Colon (tissue), 2 donors: ENCODE results near the gene PHF13.
"Not testable (repeated sequence)": the region's sequence is repeated elsewhere in the genome, so short reads cannot be mapped to it uniquely, and the experiment has no call there.

Experiments used
- FAIRE-seq: peaks from 2 replicates; lab custom pipeline; 2012; peaks lifted over from hg19 to GRCh38; lab: Jason Lieb, UNC
- donor health status: control.
- donor health status: control.

Gene PHF13

GRCh38 chr1:6587261-6588005, 26.1 kb upstream of the PHF13 start:
- FAIRE-seq = no peak

GRCh38 chr1:6588128-6588892, 25.2 kb upstream of the PHF13 start:
- no peak for FAIRE-seq

- no peak for FAIRE-seq
Observed at GRCh38 chr1:6588893-6589520, 24.5 kb upstream of the PHF13 start.

GRCh38 chr1:6590046-6590445, 23.5 kb upstream of the PHF13 start:
- FAIRE-seq = no peak

- no peak for FAIRE-seq
Observed at GRCh38 chr1:6591222-6591621, 22.3 kb upstream of the PHF13 start.

- no peak for FAIRE-seq
Observed at GRCh38 chr1:6591644-6592043, 21.9 kb upstream of the PHF13 start.

GRCh38 chr1:6592441-6592840, 21.1 kb upstream of the PHF13 start:
- FAIRE-seq = no peak

GRCh38 chr1:6592865-6593593, 20.5 kb upstream of the PHF13 start:
- no peak for FAIRE-seq

GRCh38 chr1:6593810-6594209, 19.7 kb upstream of the PHF13 start:
- FAIRE-seq = no peak

- no peak for FAIRE-seq
Observed at GRCh38 chr1:6594977-6595740, 18.4 kb upstream of the PHF13 start.

- no peak for FAIRE-seq
Observed at GRCh38 chr1:6596351-6596750, 17.2 kb upstream of the PHF13 start.

- FAIRE-seq = no peak
Observed at GRCh38 chr1:6596886-6597776, 16.4 kb upstream of the PHF13 start.

GRCh38 chr1:6597777-6598131, 15.8 kb upstream of the PHF13 start:
- FAIRE-seq = no peak

GRCh38 chr1:6599141-6599975, 14.2 kb upstream of the PHF13 start:
- no peak for FAIRE-seq

- not testable (repeated sequence) for FAIRE-seq
Observed at GRCh38 chr1:6599991-6600390, 13.5 kb upstream of the PHF13 start.

GRCh38 chr1:6600410-6601048, 13.0 kb upstream of the PHF13 start:
- FAIRE-seq = no peak

GRCh38 chr1:6601049-6601922, 12.2 kb upstream of the PHF13 start:
- FAIRE-seq = no peak

- FAIRE-seq = no peak
Observed at GRCh38 chr1:6601923-6602668, 11.4 kb upstream of the PHF13 start.
